Osteocyte (in vitro differentiated cells): ENCODE results near the gene EEF1A1. TPM values are rescaled to one million over a fixed set of nuclear protein-coding genes. Genes with fewer than 3 reads are reported as not detected.
"Not testable (repeated sequence)": the region's sequence is repeated elsewhere in the genome, so short reads cannot be mapped to it uniquely, and the experiment has no call there.

Experiments used
- DNase-seq: peaks from one replicate; pipeline ENCODE4 v3.0.0; 2021; ENCODE audit warnings: mixed read lengths; ENCODE audit not compliant: unreplicated experiment; ENCODE audit errors: extremely low spot score
- H3K27ac Mint-ChIP-seq: one replicate; pipeline ENCODE4 v1.8.0; 2021; ENCODE audit warnings: mild to moderate bottlenecking, mixed read lengths; ENCODE audit not compliant: unreplicated experiment
- H3K27me3 Mint-ChIP-seq: one replicate; pipeline ENCODE4 v1.8.0; 2021; ENCODE audit warnings: mixed read lengths; ENCODE audit not compliant: unreplicated experiment
- H3K36me3 Mint-ChIP-seq: one replicate; pipeline ENCODE4 v1.8.0; 2021; ENCODE audit warnings: mixed read lengths; ENCODE audit not compliant: unreplicated experiment
- H3K4me1 Mint-ChIP-seq: one replicate; pipeline ENCODE4 v1.8.0; 2021; ENCODE audit warnings: mixed read lengths; ENCODE audit not compliant: unreplicated experiment
- H3K4me3 Mint-ChIP-seq: one replicate; pipeline ENCODE4 v1.8.0; 2021; ENCODE audit warnings: mild to moderate bottlenecking, moderate library complexity, mixed read lengths; ENCODE audit not compliant: unreplicated experiment
- H3K9me3 Mint-ChIP-seq: one replicate; pipeline ENCODE4 v1.8.0; 2021; ENCODE audit warnings: mixed read lengths; ENCODE audit not compliant: unreplicated experiment
- total RNA-seq: library from RNA; stranded (reverse); gene quantifications from 2 replicates; pipeline ENCODE4 v1.2.1, GENCODE V29; 2021
- TF ChIP-seq, protein P1 (sequence below): fragments of 200-600 bp; sonication (generic); IDR thresholded peaks from 2 replicates; pipeline ENCODE4 v1.5.0; 2021; ENCODE audit warnings: antibody characterized with exemption, mild to moderate bottlenecking, moderate library complexity

EEF1A1 gene
- total RNA-seq, 1 donor from 2014 or later, result 10,441 TPM

GRCh38 chr6:73547036-73547435 lies 26.2 kb upstream of the EEF1A1 start:
- Mint-ChIP-seq H3K4me1 (no peaks in the 10 kb centered on the region), H3K4me3 (no peak overlapping the region), H3K27ac (no peak overlapping the region), H3K27me3 (no peaks in the 10 kb centered on the region), H3K9me3 (no peaks in the 10 kb centered on the region), H3K36me3 (no peaks in the 10 kb centered on the region)
- TF ChIP-seq, protein P1, sequence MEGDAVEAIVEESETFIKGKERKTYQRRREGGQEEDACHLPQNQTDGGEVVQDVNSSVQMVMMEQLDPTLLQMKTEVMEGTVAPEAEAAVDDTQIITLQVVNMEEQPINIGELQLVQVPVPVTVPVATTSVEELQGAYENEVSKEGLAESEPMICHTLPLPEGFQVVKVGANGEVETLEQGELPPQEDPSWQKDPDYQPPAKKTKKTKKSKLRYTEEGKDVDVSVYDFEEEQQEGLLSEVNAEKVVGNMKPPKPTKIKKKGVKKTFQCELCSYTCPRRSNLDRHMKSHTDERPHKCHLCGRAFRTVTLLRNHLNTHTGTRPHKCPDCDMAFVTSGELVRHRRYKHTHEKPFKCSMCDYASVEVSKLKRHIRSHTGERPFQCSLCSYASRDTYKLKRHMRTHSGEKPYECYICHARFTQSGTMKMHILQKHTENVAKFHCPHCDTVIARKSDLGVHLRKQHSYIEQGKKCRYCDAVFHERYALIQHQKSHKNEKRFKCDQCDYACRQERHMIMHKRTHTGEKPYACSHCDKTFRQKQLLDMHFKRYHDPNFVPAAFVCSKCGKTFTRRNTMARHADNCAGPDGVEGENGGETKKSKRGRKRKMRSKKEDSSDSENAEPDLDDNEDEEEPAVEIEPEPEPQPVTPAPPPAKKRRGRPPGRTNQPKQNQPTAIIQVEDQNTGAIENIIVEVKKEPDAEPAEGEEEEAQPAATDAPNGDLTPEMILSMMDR, result no peak
- no peak for DNase-seq

- H3K27ac Mint-ChIP-seq, result no peak overlapping the region
- no peaks in the 10 kb centered on the region for H3K4me1 Mint-ChIP-seq
- H3K4me3 Mint-ChIP-seq, result no peak overlapping the region
- DNase-seq, result no peak
- TF ChIP-seq, protein P1, result no peak
- no peaks in the 10 kb centered on the region for H3K27me3 Mint-ChIP-seq
- no peaks in the 10 kb centered on the region for H3K9me3 Mint-ChIP-seq
- H3K36me3 Mint-ChIP-seq, result no peaks in the 10 kb centered on the region
Measured at GRCh38 chr6:73542891-73543290, 22.1 kb upstream of the EEF1A1 start.

DNA sequence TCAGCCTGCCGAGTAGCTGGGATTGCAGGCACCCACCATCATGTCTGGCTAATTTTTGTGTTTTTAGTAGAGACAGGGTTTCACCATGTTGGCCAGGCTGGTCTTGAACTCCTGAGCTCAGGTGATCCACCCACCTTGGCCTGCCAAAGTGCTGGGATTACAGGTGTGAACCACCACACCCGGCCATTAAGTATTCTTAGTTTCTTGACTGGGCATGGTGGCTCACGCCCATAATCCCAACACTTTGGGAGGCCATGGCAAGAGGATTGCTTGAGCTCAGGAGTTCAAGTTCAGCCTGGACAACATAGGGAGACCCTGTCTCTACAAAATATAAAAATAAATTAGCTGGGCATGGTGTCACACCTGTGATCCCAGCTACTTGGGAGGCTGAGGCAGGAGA lies 21.6 kb upstream of the EEF1A1 start:
- H3K4me3 Mint-ChIP-seq, H3K9me3 Mint-ChIP-seq, H3K4me1 Mint-ChIP-seq, H3K27me3 Mint-ChIP-seq, DNase-seq, H3K27ac Mint-ChIP-seq, H3K36me3 Mint-ChIP-seq: not testable (repeated sequence)

DNA sequence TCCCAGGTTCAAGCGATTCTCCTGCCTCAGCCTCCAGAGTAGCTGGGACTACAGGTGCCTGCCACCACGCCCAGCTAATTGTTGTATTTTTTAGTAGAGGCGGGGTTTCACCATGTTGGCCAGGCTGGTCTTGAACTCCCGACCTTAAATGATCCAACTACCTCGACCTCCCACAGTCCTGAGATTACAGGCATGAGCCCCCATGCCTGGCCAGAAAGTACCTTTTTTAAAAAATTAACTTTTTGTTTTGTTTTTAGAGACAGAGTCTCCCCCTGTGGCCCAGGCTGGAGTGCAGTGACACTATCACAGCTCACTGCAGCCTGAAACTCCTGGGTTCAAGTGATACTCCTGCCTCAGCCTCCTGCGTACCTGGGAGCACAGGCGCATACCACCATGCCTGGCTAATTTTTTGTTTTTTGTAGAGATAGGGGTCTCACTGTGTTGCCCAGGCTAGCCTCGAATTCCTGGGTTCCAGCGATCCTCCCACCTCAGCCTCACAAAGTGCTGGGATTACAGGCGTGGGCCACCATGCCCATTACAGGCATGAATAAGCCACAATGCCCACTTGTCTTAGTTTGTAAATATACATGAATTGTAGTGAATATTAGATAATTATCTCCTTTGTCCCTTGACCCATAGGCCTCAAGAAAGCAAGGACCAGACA lies 17.4 kb upstream of the EEF1A1 start:
- Mint-ChIP-seq H3K36me3 (no peaks in the 10 kb centered on the region), H3K4me1 (peaks cover 4% of the 10 kb centered on the region), H3K9me3 (no peaks in the 10 kb centered on the region), H3K27ac (no peak overlapping the region), H3K4me3 (no peak overlapping the region), H3K27me3 (no peaks in the 10 kb centered on the region)
- DNase-seq, result peak; percentile 19
- TF ChIP-seq, protein P1, result no peak

DNA sequence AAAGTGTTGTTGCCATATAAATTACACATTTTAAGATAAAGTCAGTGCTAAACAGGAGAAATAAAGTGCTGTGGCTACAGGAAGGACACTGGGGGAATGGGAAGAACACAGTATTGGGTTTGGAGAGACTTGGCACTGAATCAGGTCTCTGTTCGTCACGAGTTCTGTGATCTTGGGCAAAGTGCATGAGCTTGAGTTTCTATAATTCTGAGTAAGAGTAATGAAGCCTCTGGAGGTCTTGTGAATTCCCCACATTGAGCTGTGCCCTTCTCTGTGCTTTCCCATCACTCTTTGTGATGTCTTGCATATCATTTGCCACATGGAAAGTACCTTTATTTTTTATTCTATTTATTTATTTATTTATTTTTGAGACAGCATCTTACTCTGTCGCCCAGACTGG lies 16.8 kb upstream of the EEF1A1 start:
- TF ChIP-seq, protein P1, result no peak

GRCh38 chr6:73534628-73535027 lies 13.8 kb upstream of the EEF1A1 start:
- Mint-ChIP-seq H3K4me1 (peaks cover 4% of the 10 kb centered on the region), H3K27me3 (no peaks in the 10 kb centered on the region), H3K9me3 (no peaks in the 10 kb centered on the region), H3K36me3 (no peaks in the 10 kb centered on the region), H3K27ac (no peak overlapping the region), H3K4me3 (no peak overlapping the region)
- DNase-seq, result no peak
- TF ChIP-seq, protein P1, result no peak

More for the DNA sequence above, 16.8 kb upstream of the EEF1A1 start:
- no peak overlapping the region for H3K4me3 Mint-ChIP-seq
- no peaks in the 10 kb centered on the region for H3K36me3 Mint-ChIP-seq
- H3K27me3 Mint-ChIP-seq, result no peaks in the 10 kb centered on the region
- H3K4me1 Mint-ChIP-seq, result peaks cover 4% of the 10 kb centered on the region
- no peak overlapping the region for H3K27ac Mint-ChIP-seq
- no peaks in the 10 kb centered on the region for H3K9me3 Mint-ChIP-seq
- peak; percentile 4 for DNase-seq
